ENCODE data around the gene SLC51B.
"Not testable (repeated sequence)": the region's sequence is repeated elsewhere in the genome, so short reads cannot be mapped to it uniquely, and the experiment has no call there.

The SLC51B gene

DNA sequence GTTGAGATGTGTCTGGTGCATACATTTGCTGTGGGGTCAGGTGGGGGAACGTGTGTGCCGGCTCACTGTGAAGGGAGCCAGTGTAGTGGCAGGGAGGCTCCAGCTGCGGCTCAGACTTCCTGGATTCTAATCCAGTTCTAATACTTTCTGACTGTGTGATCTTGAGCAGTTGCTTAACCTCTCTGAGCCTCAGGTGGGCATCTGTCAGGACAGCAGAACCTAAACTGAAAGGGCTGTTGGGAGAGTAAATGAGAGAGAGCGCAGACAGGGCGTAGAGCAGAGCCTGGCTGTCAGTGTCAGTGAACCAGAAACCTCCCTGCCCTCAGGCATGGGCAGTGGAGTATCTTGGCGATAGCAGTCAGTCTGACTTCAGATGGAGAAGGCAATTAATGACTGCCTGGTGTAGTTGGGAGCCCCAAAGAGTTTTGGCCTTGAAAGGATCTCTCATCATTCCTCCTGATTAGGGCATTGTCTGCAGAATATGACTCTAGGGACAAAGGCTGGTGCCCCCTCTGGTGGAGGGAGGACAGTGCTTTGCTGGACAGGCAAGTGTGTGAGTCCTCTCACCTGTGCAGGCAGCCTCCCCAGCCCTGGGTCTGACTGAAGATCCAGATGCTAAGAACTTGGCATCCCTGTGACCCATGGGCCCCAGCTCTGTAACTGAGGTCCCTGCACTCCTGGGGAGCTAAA, 40.9 kb downstream of the SLC51B start:
- no peak for DNase-seq

DNA sequence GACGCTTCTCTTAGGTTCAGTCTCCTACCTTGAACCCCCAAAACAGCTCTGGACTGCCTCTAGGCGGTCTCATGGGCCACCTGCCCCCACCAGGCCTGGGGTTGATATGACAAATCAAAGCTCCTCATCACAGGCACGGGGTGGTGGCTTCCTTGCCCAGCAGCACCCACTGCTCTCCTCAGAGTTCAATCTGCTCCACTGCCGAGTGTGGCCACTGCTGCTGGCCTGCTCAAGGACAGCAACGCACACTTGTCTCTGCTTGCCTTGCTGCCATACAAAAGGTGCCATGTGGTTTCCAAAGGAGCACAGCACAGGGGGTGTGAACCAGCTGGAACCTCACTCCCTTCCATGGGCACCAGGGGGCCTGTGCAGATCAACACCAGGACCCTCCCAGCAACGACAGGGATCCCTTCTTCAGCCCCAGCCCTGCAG, 41.5 kb downstream of the SLC51B start:
- DNase-seq: no peak

DNA sequence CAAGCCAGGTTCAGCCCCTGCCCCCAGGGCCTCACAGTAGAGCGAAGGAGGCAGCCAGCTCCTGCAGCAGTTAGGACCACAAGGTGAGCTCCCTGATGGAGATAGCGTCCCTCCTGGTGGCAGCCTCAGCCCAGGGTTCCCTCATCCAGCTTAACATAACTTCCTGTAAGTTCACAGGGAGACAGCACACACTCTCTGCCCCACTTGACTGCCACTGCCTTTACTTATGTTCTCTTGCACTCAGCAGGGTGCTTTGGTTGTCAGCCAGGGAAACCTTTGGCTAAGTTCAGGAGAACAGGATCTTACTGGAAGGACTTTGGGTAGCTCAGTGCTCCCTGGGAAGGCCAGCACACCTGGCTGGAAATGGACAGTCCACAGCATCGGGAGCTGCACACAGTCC, 42.2 kb downstream of the SLC51B start:
- no peak for DNase-seq

DNA sequence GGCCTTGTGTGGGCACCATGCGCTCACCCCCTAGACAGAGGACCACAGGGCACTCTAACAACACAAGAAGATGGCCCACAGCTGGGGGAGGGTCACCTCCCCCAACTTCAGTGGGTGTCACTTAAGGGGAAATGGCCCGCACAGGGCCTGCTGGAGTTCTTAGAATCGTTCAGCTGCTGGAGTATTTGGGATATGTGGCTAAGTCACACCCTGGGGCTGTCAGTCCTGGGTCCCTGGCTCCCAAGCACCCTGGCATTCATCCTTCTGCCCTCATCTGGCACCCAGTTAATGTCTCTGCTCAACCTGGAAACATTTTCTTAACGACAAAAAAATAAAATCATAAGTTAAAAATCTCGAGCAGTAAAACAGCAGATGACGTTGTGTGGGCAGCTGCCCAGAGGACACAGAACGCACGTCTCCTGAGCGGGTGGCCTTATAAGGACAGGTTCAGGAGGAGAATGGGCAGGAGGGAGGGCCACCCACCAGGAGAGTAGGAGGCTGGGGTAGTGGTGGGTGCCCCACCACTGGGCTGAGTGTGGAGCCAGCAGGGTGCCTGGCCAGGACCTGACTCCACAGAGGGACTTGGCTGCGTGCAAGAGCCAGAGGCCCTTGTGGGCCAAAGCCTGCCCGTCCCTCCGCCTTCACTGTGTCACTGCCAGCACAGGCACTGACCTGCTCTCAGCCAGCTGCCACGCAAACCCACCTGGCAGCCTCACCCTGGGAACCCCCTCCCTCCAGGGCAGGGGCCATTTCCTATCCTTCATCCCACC, 42.9 kb downstream of the SLC51B start:
- DNase-seq: no peak

- DNase-seq: no peak
Measured at GRCh38 chr15:65088643-65089021, 43.4 kb downstream of the SLC51B start.

GRCh38 chr15:65089206-65089824, 44.1 kb downstream of the SLC51B start:
- no peak for DNase-seq

DNA sequence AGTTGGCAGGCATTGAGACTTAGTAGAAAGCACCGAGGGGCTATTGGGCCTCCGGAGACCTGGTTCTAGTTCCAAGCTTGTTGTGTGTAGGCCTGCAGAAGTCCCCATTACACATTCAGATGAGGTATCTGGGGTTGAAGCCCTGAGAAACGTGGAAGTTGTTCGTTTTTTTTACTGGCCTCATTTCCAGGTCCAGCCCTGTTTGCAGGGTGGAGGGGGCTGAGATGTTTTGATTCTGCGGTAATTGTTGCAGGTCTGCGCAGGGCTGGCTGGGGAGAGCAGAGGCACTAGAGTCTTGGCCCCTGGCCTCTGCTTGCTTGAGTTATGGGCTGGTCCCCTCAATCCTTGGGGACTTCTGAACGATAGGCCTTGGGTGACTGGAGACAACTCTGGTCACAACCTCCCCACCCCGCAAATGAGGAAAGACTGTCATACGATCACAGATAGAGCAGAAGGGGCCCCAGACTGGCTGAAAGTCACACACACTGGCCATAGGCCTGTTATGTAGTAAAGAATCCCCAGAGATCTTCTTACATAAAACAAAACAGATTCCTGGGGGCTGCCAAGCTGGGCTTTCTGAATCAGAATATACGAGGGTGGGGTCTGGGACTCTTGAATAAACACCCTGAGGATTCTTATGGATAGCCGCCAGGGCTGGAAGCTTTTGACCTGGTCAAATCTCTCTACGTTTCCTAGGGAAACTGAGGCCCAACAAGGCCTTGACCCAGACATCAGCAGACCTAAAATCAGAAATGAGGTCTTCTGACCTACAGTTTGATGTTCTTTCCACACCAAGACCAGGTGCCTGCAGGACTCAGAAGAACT, 47.0 kb downstream of the SLC51B start:
- no peak for DNase-seq

DNA sequence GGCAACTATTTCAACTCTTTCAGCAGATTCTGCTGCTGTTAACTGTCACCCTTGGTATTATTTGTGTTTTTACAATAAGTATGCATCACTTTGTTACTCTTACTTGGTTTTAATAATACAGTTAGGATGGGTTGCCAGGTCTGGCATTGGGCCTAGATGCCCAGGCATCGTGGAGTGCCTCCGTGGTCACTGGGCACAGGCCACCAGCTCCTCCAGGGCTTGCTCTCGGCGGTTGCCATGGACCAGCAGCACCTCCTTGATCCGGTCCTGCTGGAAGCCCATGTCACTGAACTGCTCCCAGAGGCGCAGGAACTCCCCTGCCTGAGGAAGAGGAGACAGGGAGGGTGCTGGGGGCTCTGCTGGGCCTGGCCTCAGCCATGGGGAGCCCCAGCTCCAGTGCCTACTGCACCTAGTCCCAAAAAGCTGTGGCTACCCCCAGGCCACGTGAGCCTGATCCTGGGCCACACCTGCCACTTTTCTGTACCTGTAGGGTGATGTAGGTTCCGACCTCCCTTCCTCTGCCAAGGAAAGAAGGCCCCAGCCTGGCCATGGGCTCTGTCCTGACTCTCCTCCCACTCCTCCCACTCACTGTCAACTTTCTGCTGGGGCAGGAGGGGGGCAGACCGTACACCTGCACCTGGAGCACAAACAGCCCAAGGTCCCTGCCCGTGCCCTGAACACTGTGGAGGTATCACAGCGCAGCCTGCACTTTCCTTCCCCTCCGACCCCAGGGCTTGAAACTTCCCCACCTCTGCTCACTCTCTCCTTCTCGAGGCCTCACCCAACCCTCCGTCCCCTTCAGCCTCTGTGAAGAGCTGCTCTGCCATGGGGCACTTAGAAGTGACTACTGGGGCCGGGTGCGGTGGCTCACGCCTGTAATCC, 48.0 kb downstream of the SLC51B start:
- no peak for DNase-seq

DNA sequence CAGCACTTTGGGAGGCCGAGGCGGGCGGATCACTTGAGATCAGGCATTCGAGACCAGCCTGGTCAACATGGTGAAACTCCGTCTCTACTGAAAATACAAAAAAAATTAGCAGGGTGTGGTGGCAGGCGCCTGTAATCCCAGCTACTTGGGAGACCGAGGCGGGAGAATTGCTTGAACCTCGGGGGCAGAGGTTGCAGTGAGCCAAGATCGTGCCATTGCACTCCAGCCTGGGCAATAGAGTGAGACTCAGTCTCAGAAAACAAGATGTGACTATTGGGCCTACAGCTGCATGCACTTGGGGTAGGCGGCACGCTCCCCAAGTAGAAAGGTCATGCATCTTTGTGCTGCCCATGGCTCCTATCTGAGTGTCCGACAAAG, 48.6 kb downstream of the SLC51B start:
- not testable (repeated sequence) for DNase-seq

GRCh38 chr15:65094294-65094995, 49.3 kb downstream of the SLC51B start:
- no peak for DNase-seq

GRCh38 chr15:65095011-65095746, 50.0 kb downstream of the SLC51B start:
- no peak for DNase-seq

DNA sequence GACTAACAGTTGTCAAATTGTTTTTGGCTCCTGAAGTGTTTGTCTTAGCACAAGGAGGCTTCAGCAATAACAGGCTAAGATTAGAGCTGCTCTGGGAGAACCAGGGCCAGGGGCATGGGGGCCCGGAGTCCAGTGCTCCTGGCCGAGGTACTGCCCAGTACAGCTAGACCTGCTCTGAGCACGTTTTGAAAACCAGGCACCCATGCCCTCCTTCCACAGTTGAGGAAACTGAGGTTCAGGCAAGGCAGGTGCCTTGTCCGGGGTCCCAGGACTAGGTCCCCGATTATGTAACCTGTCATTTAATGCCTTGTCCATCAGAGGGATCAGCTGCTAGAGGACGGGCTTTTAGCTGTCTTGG, 50.5 kb downstream of the SLC51B start:
- DNase-seq: no peak

GRCh38 chr15:65096481-65097385, 51.5 kb downstream of the SLC51B start:
- no peak for DNase-seq

DNA sequence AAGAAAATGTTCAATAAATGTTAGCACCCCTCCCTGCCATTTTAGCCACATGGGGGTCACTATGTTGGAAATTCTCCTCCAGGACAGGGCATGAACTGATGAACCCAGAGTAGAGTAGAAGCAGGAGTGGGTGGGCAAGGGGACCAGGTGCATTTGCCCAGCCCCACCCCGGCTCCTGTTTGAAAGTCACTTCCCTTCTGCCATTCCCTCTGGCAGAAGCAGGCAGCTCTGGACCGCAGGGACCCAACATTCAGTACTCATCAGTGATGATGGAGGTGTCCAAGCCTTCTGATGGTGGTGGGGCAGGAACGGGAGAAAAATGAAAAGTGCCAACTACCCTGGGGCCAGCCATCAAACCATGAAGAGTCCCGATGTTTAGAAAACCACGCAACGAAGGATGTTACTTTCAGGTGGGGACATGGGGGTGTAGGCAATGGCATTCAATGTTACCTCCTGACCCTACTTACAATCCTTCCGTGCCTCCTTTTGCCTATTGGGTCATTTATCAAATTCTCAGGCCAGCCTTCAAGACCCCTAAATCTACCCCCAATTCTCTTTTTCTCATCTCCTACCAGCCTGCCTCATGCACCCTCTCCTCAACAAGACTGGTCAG, 52.6 kb downstream of the SLC51B start:
- DNase-seq: no peak

GRCh38 chr15:65099336-65099735, 54.1 kb downstream of the SLC51B start:
- no peak for DNase-seq

GRCh38 chr15:65099801-65100200, 54.6 kb downstream of the SLC51B start:
- DNase-seq: not testable (repeated sequence)

- no peak for DNase-seq
Measured at GRCh38 chr15:65100442-65100841, 55.3 kb downstream of the SLC51B start.

GRCh38 chr15:65101411-65101890, 56.3 kb downstream of the SLC51B start:
- no peak for DNase-seq

Data from SIG-M5 (cell line).